Kidney epithelial cell (primary cell): ENCODE results near the gene TADA1. TPM values are rescaled to one million over a fixed set of nuclear protein-coding genes. Genes with fewer than 3 reads are reported as not detected.

Experiments used
- DNase-seq: peaks from one replicate; pipeline ENCODE4 v3.0.0-alpha.2; 2010; ENCODE audit warnings: low read depth
- H3K27me3 ChIP-seq: 2 replicates; pipeline ENCODE4 v1.6.0; 2011; ENCODE audit warnings: low read length; ENCODE audit not compliant: control insufficient read depth, insufficient read depth
- H3K36me3 ChIP-seq: 2 replicates; pipeline ENCODE4 v1.5.1; 2011; ENCODE audit warnings: low read length; ENCODE audit not compliant: control insufficient read depth, insufficient read depth
- H3K4me3 ChIP-seq: 2 replicates; pipeline ENCODE4 v1.5.1; 2011; ENCODE audit warnings: low read depth, mild to moderate bottlenecking, control low read depth, low read length
- total RNA-seq: library from RNA; depleted of rRNA; stranded (reverse); fragments of >200 nt; gene quantifications from 2 replicates; pipeline ENCODE4 v1.2.3, GENCODE V29; 2015
- TF ChIP-seq, protein P1 (sequence below): IDR thresholded peaks from 2 replicates; pipeline ENCODE4 v1.5.1; 2011; ENCODE audit warnings: mild to moderate bottlenecking, moderate library complexity, low read length, control low read depth, inconsistent platforms; ENCODE audit not compliant: insufficient read depth, poor library complexity, severe bottlenecking

Gene TADA1
- total RNA-seq, 1 donor from 2014 or later: 14.0 TPM

DNA sequence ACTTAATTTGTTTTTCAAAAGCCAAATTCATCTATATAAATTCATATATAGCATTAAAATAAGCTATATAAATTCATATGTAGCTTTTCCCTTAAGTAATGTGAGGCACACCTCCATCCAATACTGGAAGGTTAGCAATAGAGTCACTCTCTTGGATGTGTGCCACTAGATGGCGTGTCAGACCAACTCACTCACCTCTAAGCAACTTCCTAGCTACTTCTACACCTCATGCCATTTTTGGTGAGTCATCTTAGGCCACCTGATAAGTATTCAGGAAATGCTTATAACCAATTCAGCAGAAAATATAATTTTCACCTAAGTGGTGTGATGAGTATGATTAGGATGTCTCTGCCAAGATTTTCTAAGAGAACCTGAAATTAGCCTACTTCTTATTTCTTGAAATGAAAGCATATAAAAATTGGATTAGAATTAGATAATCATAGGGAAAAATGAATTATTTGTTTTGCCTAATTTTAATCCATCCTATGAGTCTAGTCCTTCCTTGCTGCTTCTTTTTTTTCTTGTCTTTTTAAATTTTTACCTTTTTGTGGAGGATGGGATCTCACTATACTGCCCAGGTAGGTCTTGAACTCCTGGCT, 34.4 kb upstream of the TADA1 start:
- Histone ChIP-seq H3K27me3 (no peaks in the 10 kb centered on the region), H3K4me3 (no peak overlapping the region), H3K36me3 (no peaks in the 10 kb centered on the region)
- TF ChIP-seq, protein P1, sequence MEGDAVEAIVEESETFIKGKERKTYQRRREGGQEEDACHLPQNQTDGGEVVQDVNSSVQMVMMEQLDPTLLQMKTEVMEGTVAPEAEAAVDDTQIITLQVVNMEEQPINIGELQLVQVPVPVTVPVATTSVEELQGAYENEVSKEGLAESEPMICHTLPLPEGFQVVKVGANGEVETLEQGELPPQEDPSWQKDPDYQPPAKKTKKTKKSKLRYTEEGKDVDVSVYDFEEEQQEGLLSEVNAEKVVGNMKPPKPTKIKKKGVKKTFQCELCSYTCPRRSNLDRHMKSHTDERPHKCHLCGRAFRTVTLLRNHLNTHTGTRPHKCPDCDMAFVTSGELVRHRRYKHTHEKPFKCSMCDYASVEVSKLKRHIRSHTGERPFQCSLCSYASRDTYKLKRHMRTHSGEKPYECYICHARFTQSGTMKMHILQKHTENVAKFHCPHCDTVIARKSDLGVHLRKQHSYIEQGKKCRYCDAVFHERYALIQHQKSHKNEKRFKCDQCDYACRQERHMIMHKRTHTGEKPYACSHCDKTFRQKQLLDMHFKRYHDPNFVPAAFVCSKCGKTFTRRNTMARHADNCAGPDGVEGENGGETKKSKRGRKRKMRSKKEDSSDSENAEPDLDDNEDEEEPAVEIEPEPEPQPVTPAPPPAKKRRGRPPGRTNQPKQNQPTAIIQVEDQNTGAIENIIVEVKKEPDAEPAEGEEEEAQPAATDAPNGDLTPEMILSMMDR: peak; percentile 75
- peak; percentile 89 for DNase-seq

GRCh38 chr1:166908942-166909341, 32.9 kb upstream of the TADA1 start:
- DNase-seq: no peak
- H3K27me3 ChIP-seq: no peaks in the 10 kb centered on the region
- H3K4me3 ChIP-seq: no peak overlapping the region
- TF ChIP-seq, protein P1: no peak
- H3K36me3 ChIP-seq: no peaks in the 10 kb centered on the region

- no peak for DNase-seq
- Histone ChIP-seq H3K4me3 (no peak overlapping the region), H3K27me3 (no peaks in the 10 kb centered on the region), H3K36me3 (no peaks in the 10 kb centered on the region)
- TF ChIP-seq, protein P1: no peak
These were observed 31.7 kb upstream of the TADA1 start for GRCh38 chr1:166907763-166908162.

- Histone ChIP-seq H3K4me3 (no peak overlapping the region), H3K36me3 (no peaks in the 10 kb centered on the region), H3K27me3 (no peaks in the 10 kb centered on the region)
- no peak for DNase-seq
- TF ChIP-seq, protein P1: no peak
These were observed 31.0 kb upstream of the TADA1 start for GRCh38 chr1:166907051-166907450.

GRCh38 chr1:166906647-166907046, 30.6 kb upstream of the TADA1 start:
- TF ChIP-seq, protein P1: no peak
- DNase-seq: no peak

GRCh38 chr1:166905900-166906299, 29.8 kb upstream of the TADA1 start:
- DNase-seq: peak; percentile 94
- Histone ChIP-seq H3K27me3 (no peaks in the 10 kb centered on the region), H3K4me3 (no peak overlapping the region), H3K36me3 (no peaks in the 10 kb centered on the region)
- TF ChIP-seq, protein P1: no peak

More at GRCh38 chr1:166906647-166907046, 30.6 kb upstream of the TADA1 start:
- Histone ChIP-seq H3K36me3 (no peaks in the 10 kb centered on the region), H3K27me3 (no peaks in the 10 kb centered on the region), H3K4me3 (no peak overlapping the region)
